HEK293 (cell line): Measurements from ENCODE around the gene INO80E.

Experiments used
- ATF2 ChIP-seq: fragments of 450-650 bp; formaldehyde crosslinking; IDR thresholded peaks from 2 replicates; pipeline ENCODE4 v1.5.1; 2016; ENCODE audit warnings: missing biosample characterization, missing genetic modification characterization, low read depth
- MZF1 ChIP-seq: fragments of 450-650 bp; formaldehyde crosslinking; IDR thresholded peaks from 2 replicates; pipeline ENCODE4 v1.5.1; 2017; ENCODE audit warnings: missing biosample characterization, missing genetic modification characterization, borderline replicate concordance
- PBX3 ChIP-seq: sonication (generic); formaldehyde crosslinking; IDR thresholded peaks from 2 replicates; pipeline ENCODE4 v1.8.1; 2022; ENCODE audit warnings: mild to moderate bottlenecking, moderate library complexity, missing genetic modification reagents
- SETDB1 ChIP-seq: IDR thresholded peaks from one replicate; pipeline ENCODE4 v1.6.1; 2017; ENCODE audit warnings: mild to moderate bottlenecking, low read length, moderate library complexity, mixed read lengths; ENCODE audit not compliant: insufficient read length
- SP3 ChIP-seq: fragments of 450-650 bp; formaldehyde crosslinking; IDR thresholded peaks from 2 replicates; pipeline ENCODE4 v1.5.1; 2016; ENCODE audit warnings: missing biosample characterization, missing genetic modification characterization
- ZBTB49 ChIP-seq: fragments of 450-650 bp; formaldehyde crosslinking; IDR thresholded peaks from 2 replicates; pipeline ENCODE4 v1.5.1; 2016; ENCODE audit warnings: missing biosample characterization, missing genetic modification characterization, low read depth
- ZBTB7A ChIP-seq: fragments of 450-650 bp; formaldehyde crosslinking; IDR thresholded peaks from 2 replicates; pipeline ENCODE4 v1.5.1; 2016; ENCODE audit warnings: low read depth, missing biosample characterization, missing genetic modification characterization
- ZNF132 ChIP-seq: fragments of 450-650 bp; formaldehyde crosslinking; IDR thresholded peaks from 2 replicates; pipeline ENCODE4 v1.5.1; 2017; ENCODE audit warnings: missing biosample characterization, missing genetic modification characterization, borderline replicate concordance
- ZNF292 ChIP-seq: fragments of 450-650 bp; formaldehyde crosslinking; IDR thresholded peaks from 2 replicates; pipeline ENCODE4 v1.5.1; 2016; ENCODE audit warnings: low read depth, missing biosample characterization, missing genetic modification characterization, borderline replicate concordance
- ZNF350 ChIP-seq: fragments of 450-650 bp; formaldehyde crosslinking; IDR thresholded peaks from 2 replicates; pipeline ENCODE4 v1.5.0; 2017; ENCODE audit warnings: missing biosample characterization, mild to moderate bottlenecking, missing genetic modification characterization
- ZNF394 ChIP-seq: fragments of 450-650 bp; formaldehyde crosslinking; IDR thresholded peaks from 2 replicates; pipeline ENCODE4 v1.5.1; 2016; ENCODE audit warnings: missing biosample characterization, missing genetic modification characterization, mild to moderate bottlenecking, moderate library complexity, borderline replicate concordance
- ZNF416 ChIP-seq: fragments of 450-650 bp; formaldehyde crosslinking; IDR thresholded peaks from 2 replicates; pipeline ENCODE4 v1.5.1; 2016; ENCODE audit warnings: missing biosample characterization, missing genetic modification characterization
- ZNF433 ChIP-seq: fragments of 450-650 bp; formaldehyde crosslinking; IDR thresholded peaks from 2 replicates; pipeline ENCODE4 v1.5.1; 2016; ENCODE audit warnings: missing biosample characterization, missing genetic modification characterization, low read depth
- ZNF521 ChIP-seq: fragments of 450-650 bp; formaldehyde crosslinking; IDR thresholded peaks from 2 replicates; pipeline ENCODE4 v1.5.1; 2017; ENCODE audit warnings: missing biosample characterization, mild to moderate bottlenecking, missing genetic modification characterization
- ZNF610 ChIP-seq: fragments of 450-650 bp; formaldehyde crosslinking; IDR thresholded peaks from 2 replicates; pipeline ENCODE4 v1.5.1; 2016; ENCODE audit warnings: missing biosample characterization, missing genetic modification characterization, borderline replicate concordance
- ZNF624 ChIP-seq: fragments of 450-650 bp; formaldehyde crosslinking; IDR thresholded peaks from 2 replicates; pipeline ENCODE4 v1.5.1; 2017; ENCODE audit warnings: missing biosample characterization, missing genetic modification characterization
- ZNF664 ChIP-seq: fragments of 450-650 bp; formaldehyde crosslinking; IDR thresholded peaks from 2 replicates; pipeline ENCODE4 v1.5.1; 2016; ENCODE audit warnings: missing biosample characterization, missing genetic modification characterization
- ZNF701 ChIP-seq: fragments of 450-650 bp; formaldehyde crosslinking; IDR thresholded peaks from 2 replicates; pipeline ENCODE4 v1.5.1; 2016; ENCODE audit warnings: missing biosample characterization, missing genetic modification characterization
- ZNF707 ChIP-seq: fragments of 450-650 bp; formaldehyde crosslinking; IDR thresholded peaks from 2 replicates; pipeline ENCODE4 v1.5.1; 2016; ENCODE audit warnings: missing biosample characterization, missing genetic modification characterization
- ZNF768 ChIP-seq: fragments of 450-650 bp; formaldehyde crosslinking; IDR thresholded peaks from 2 replicates; pipeline ENCODE4 v1.5.1; 2018; ENCODE audit warnings: missing biosample characterization, mild to moderate bottlenecking, missing genetic modification characterization
- ZNF777 ChIP-seq: fragments of 450-650 bp; formaldehyde crosslinking; IDR thresholded peaks from 2 replicates; pipeline ENCODE4 v1.5.1; 2017; ENCODE audit warnings: missing biosample characterization, missing genetic modification characterization, borderline replicate concordance
- ZNF830 ChIP-seq: fragments of 450-650 bp; IDR thresholded peaks from 2 replicates; pipeline ENCODE4 v1.5.0; 2018; ENCODE audit warnings: missing biosample characterization, missing genetic modification characterization, low read depth, mild to moderate bottlenecking, moderate library complexity
- ZSCAN16 ChIP-seq: fragments of 450-650 bp; formaldehyde crosslinking; IDR thresholded peaks from 2 replicates; pipeline ENCODE4 v1.5.1; 2016; ENCODE audit warnings: missing biosample characterization, missing genetic modification characterization
- ZSCAN30 ChIP-seq: fragments of 450-650 bp; IDR thresholded peaks from 2 replicates; pipeline ENCODE4 v1.5.1; 2018; ENCODE audit warnings: missing biosample characterization, mild to moderate bottlenecking, missing genetic modification characterization, moderate library complexity
- TF ChIP-seq, protein P1 (sequence below): fragments of 450-650 bp; formaldehyde crosslinking; IDR thresholded peaks from 2 replicates; pipeline ENCODE4 v1.5.1; 2016; ENCODE audit warnings: missing biosample characterization, missing genetic modification characterization
- TF ChIP-seq, protein P2 (sequence below): fragments of 450-650 bp; formaldehyde crosslinking; IDR thresholded peaks from 2 replicates; pipeline ENCODE4; 2016; ENCODE audit warnings: missing biosample characterization, missing genetic modification characterization
- TF ChIP-seq, protein P3 (sequence below): fragments of 450-650 bp; formaldehyde crosslinking; IDR thresholded peaks from 2 replicates; pipeline ENCODE4 v1.5.1; 2017; ENCODE audit warnings: missing biosample characterization, missing genetic modification characterization
- TF ChIP-seq, protein P4 (sequence below): fragments of 450-650 bp; formaldehyde crosslinking; IDR thresholded peaks from 2 replicates; pipeline ENCODE4 v1.5.1; 2016; ENCODE audit warnings: missing biosample characterization, missing genetic modification characterization

INO80E gene

GRCh38 chr16:29995911-29996765, at the start of gene INO80E (continued):
- TF ChIP-seq ZNF433 (no peak), SETDB1 (no peak), ZNF350 (tag by site-specific recombination) (no peak), ZNF624 (tag by site-specific recombination) (no peak), ZNF394 (tag by site-specific recombination) (no peak; the same call in 1 of the 2 replicates), ATF2 (peak; percentile 85), ZNF768 (tag by site-specific recombination) (no peak), ZNF416 (tag by site-specific recombination) (no peak), ZNF777 (tag by site-specific recombination) (no peak), ZNF701 (no peak), ZNF292 (tag by site-specific recombination) (no peak), MZF1 (no peak), ZBTB7A (tag by site-specific recombination) (peak; percentile 25; the same call in 1 of the 2 replicates), ZNF521 (tag by site-specific recombination) (no peak), ZNF830 (tag by site-specific recombination) (no peak), ZNF610 (tag by site-specific recombination) (peak; percentile 98), PBX3 (CRISPR knock-in tag) (no peak; the same call in 1 of the 2 replicates), ZSCAN16 (no peak), ZBTB49 (tag by site-specific recombination) (no peak), ZNF707 (tag by site-specific recombination) (no peak), SP3 (tag by site-specific recombination) (peak; percentile 95), ZNF132 (tag by site-specific recombination) (no peak), ZSCAN30 (peak; percentile 81), ZNF664 (tag by site-specific recombination) (no peak)
- TF ChIP-seq, protein P1, sequence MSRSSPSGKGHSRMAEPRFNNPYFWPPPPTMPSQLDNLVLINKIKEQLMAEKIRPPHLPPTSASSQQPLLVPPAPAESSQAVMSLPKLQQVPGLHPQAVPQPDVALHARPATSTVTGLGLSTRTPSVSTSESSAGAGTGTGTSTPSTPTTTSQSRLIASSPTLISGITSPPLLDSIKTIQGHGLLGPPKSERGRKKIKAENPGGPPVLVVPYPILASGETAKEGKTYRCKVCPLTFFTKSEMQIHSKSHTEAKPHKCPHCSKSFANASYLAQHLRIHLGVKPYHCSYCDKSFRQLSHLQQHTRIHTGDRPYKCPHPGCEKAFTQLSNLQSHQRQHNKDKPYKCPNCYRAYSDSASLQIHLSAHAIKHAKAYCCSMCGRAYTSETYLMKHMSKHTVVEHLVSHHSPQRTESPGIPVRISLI, result no peak
- TF ChIP-seq, protein P2, sequence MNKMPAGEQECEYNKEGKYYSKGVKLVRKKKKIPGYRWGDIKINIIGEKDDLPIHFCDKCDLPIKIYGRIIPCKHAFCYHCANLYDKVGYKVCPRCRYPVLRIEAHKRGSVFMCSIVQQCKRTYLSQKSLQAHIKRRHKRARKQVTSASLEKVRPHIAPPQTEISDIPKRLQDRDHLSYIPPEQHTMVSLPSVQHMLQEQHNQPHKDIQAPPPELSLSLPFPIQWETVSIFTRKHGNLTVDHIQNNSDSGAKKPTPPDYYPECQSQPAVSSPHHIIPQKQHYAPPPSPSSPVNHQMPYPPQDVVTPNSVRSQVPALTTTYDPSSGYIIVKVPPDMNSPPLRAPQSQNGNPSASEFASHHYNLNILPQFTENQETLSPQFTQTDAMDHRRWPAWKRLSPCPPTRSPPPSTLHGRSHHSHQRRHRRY, result no peak
- TF ChIP-seq, protein P3, sequence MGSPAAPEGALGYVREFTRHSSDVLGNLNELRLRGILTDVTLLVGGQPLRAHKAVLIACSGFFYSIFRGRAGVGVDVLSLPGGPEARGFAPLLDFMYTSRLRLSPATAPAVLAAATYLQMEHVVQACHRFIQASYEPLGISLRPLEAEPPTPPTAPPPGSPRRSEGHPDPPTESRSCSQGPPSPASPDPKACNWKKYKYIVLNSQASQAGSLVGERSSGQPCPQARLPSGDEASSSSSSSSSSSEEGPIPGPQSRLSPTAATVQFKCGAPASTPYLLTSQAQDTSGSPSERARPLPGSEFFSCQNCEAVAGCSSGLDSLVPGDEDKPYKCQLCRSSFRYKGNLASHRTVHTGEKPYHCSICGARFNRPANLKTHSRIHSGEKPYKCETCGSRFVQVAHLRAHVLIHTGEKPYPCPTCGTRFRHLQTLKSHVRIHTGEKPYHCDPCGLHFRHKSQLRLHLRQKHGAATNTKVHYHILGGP (tag by site-specific recombination), result no peak
- TF ChIP-seq, protein P4, sequence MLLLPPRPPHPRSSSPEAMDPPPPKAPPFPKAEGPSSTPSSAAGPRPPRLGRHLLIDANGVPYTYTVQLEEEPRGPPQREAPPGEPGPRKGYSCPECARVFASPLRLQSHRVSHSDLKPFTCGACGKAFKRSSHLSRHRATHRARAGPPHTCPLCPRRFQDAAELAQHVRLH, result peak; percentile 72; the same call in 1 of the 2 replicates
